Ishikawa (cell line): Measurements from ENCODE around the gene IGSF6.

Experiments
- CEBPB ChIP-seq: IDR thresholded peaks from 2 replicates; pipeline ENCODE4 v1.6.1; 2012
- CREB1 ChIP-seq: IDR thresholded peaks from 2 replicates; pipeline ENCODE4 v1.6.1; 2012; ENCODE audit warnings: low read depth
- EGR1 ChIP-seq: IDR thresholded peaks from 2 replicates; pipeline ENCODE4 v1.6.1; 2012
- EP300 ChIP-seq: IDR thresholded peaks from 2 replicates; pipeline ENCODE4 v1.6.1; 2012; ENCODE audit warnings: borderline replicate concordance
- FOXM1 ChIP-seq: IDR thresholded peaks from 2 replicates; pipeline ENCODE4 v1.6.1; 2012; ENCODE audit warnings: low read depth, borderline replicate concordance
- MAX ChIP-seq: IDR thresholded peaks from 2 replicates; pipeline ENCODE4 v1.6.1; 2012
- NFIC ChIP-seq: IDR thresholded peaks from 2 replicates; pipeline ENCODE4 v1.6.1; 2012
- RAD21 ChIP-seq: IDR thresholded peaks from 2 replicates; pipeline ENCODE4 v1.6.1; 2012; ENCODE audit warnings: low read depth
- REST ChIP-seq: IDR thresholded peaks from 2 replicates; pipeline ENCODE4 v1.6.1; 2012; ENCODE audit warnings: low read depth, mild to moderate bottlenecking
- TAF1 ChIP-seq: IDR thresholded peaks from 2 replicates; pipeline ENCODE4 v1.6.1; 2012; ENCODE audit warnings: low read depth, mild to moderate bottlenecking
- TCF12 ChIP-seq: IDR thresholded peaks from 2 replicates; pipeline ENCODE4 v1.6.1; 2012; ENCODE audit warnings: low read depth
- TEAD4 ChIP-seq: IDR thresholded peaks from 2 replicates; pipeline ENCODE4 v1.6.1; 2012
- USF1 ChIP-seq: IDR thresholded peaks from 2 replicates; pipeline ENCODE4 v1.6.1; 2012
- YY1 ChIP-seq: IDR thresholded peaks from 2 replicates; pipeline ENCODE4 v1.6.1; 2012; ENCODE audit warnings: low read depth
- ZBTB7A ChIP-seq: IDR thresholded peaks from 2 replicates; pipeline ENCODE4 v1.6.1; 2012; ENCODE audit warnings: low read depth

IGSF6 gene

GRCh38 chr16:21647562-21648164 is 4.7 kb downstream of the IGSF6 start:
- TF ChIP-seq REST (no peak), CEBPB (no peak), FOXM1 (no peak), TAF1 (no peak), USF1 (no peak), EP300 (no peak), EGR1 (no peak), RAD21 (no peak), YY1 (no peak), TEAD4 (no peak), ZBTB7A (no peak), CREB1 (no peak), TCF12 (no peak), NFIC (no peak), MAX (no peak)

- TF ChIP-seq TAF1, result no peak
- no peak for TF ChIP-seq REST
- TF ChIP-seq YY1, result no peak
- TF ChIP-seq FOXM1, result no peak
- no peak for TF ChIP-seq TCF12
- no peak for TF ChIP-seq TEAD4
- TF ChIP-seq ZBTB7A, result no peak
- no peak for TF ChIP-seq CEBPB
- TF ChIP-seq USF1, result no peak
- TF ChIP-seq CREB1, result no peak
- TF ChIP-seq NFIC, result no peak
- TF ChIP-seq RAD21, result no peak
- TF ChIP-seq EP300, result no peak
- no peak for TF ChIP-seq EGR1
- no peak for TF ChIP-seq MAX
Measured at GRCh38 chr16:21646721-21647561, 5.5 kb downstream of the IGSF6 start.

- TF ChIP-seq TEAD4 (no peak), TCF12 (no peak), RAD21 (no peak), ZBTB7A (no peak), FOXM1 (no peak), CREB1 (no peak), CEBPB (no peak), USF1 (no peak), NFIC (no peak), YY1 (no peak), REST (no peak), TAF1 (no peak)
Measured at GRCh38 chr16:21646091-21646490, 6.3 kb downstream of the IGSF6 start.
